ENCODE measurements around the gene FANCC. TPM values are rescaled to one million over a fixed set of nuclear protein-coding genes. Genes with fewer than 3 reads are reported as not detected.

FANCC gene
- total RNA-seq, 1 donor: 15.9 TPM

GRCh38 chr9:95103281-95103771 lies 214.2 kb downstream of the FANCC start:
- TF ChIP-seq CTCF (IDR thresholded peaks at IDR 0.05; ENCODE audit: insufficient read depth, low read length): no peak
- DNase-seq (ENCODE audit: low read depth): no peak
- no peak overlapping the region for H3K4me3 ChIP-seq (ENCODE audit: low read depth, low read length)

GRCh38 chr9:95102572-95102971 lies 214.9 kb downstream of the FANCC start:
- no peak for TF ChIP-seq CTCF (IDR thresholded peaks at IDR 0.05; ENCODE audit: insufficient read depth, low read length)
- no peak for DNase-seq (ENCODE audit: low read depth)
- H3K4me3 ChIP-seq (ENCODE audit: low read depth, low read length): no peak overlapping the region

- TF ChIP-seq CTCF (IDR thresholded peaks at IDR 0.05; ENCODE audit: insufficient read depth, low read length): no peak
- DNase-seq (ENCODE audit: low read depth): no peak
- no peak overlapping the region for H3K4me3 ChIP-seq (ENCODE audit: low read depth, low read length)
Observed at GRCh38 chr9:95102001-95102433, 215.5 kb downstream of the FANCC start.

- H3K4me3 ChIP-seq (ENCODE audit: low read depth, low read length): no peak overlapping the region
- DNase-seq (ENCODE audit: low read depth): no peak
- TF ChIP-seq CTCF (IDR thresholded peaks at IDR 0.05; ENCODE audit: insufficient read depth, low read length): no peak
Observed at GRCh38 chr9:95101326-95101725, 216.2 kb downstream of the FANCC start.

- DNase-seq (ENCODE audit: low read depth): peak; percentile 63
- TF ChIP-seq CTCF (IDR thresholded peaks at IDR 0.05; ENCODE audit: insufficient read depth, low read length): no peak
- H3K4me3 ChIP-seq (ENCODE audit: low read depth, low read length): no peak overlapping the region
Observed at GRCh38 chr9:95100071-95100627, 217.4 kb downstream of the FANCC start.

- no peak for DNase-seq (ENCODE audit: low read depth)
- no peak for TF ChIP-seq CTCF (IDR thresholded peaks at IDR 0.05; ENCODE audit: insufficient read depth, low read length)
- no peak overlapping the region for H3K4me3 ChIP-seq (ENCODE audit: low read depth, low read length)
Observed at GRCh38 chr9:95099321-95100070, 218.0 kb downstream of the FANCC start.
